Measurements from ENCODE around the gene NOD1.

- TF ChIP-seq BRCA1 (CRISPR knock-in tag; IDR thresholded peaks at IDR 0.05) (no peak), MAX (IDR thresholded peaks at IDR 0.05) (no peak), TBL1XR1 (IDR thresholded peaks at IDR 0.05; ENCODE audit: borderline replicate concordance, low read length, partially characterized antibody) (no peak), JUNB (CRISPR knock-in tag; IDR thresholded peaks at IDR 0.05; ENCODE audit: borderline replicate concordance) (no peak), REST (IDR thresholded peaks at IDR 0.05; ENCODE audit: borderline replicate concordance in 1 of 2, low read depth in 1 of 2, low read length in 2 of 2) (no peak)
These were observed 35.6 kb upstream of the NOD1 start for GRCh38 chr7:30514177-30514576.

All from HepG2 (cell line).